Psoas muscle (tissue), 8 donors: ENCODE measurements around the gene CHTOP. TPM values are rescaled to one million over a fixed set of nuclear protein-coding genes. Genes with fewer than 3 reads are reported as not detected.

ENCODE experiments used
- ATAC-seq, 4 donors: fragments of 200-7000 bp; cut with Tn5 transposase; one replicate each; pipeline ENCODE4 v1.9.1; 2020; ENCODE audit warnings: moderate library complexity in 3 of 4, mild to moderate bottlenecking in 2 of 4
- DNase-seq, 2 donors: peaks; one replicate each; pipeline ENCODE4 v3.0.0-alpha.2; 2020
- H3K27ac ChIP-seq: fragments of 200-600 bp; one replicate; pipeline ENCODE4 v1.8.0; 2022
- H3K27me3 ChIP-seq, 3 donors: fragments of 200-600 bp in 1 of 3; one replicate each; pipeline versions ENCODE4 v1.6.1 to v1.8.0; 2013 to 2022; ENCODE audit warnings: low read length in 2 of 3, mild to moderate bottlenecking in 2 of 3, moderate library complexity in 1 of 3; ENCODE audit not compliant: insufficient read depth in 3 of 3
- H3K36me3 ChIP-seq, 2 donors: fragments of 200-600 bp in 1 of 2; one replicate each; pipeline versions ENCODE4 v1.6.1 to v1.8.0; 2013 to 2022; ENCODE audit warnings: low read depth in 1 of 2, mild to moderate bottlenecking in 1 of 2, moderate library complexity in 1 of 2; ENCODE audit not compliant: insufficient read depth in 1 of 2
- H3K4me1 ChIP-seq: fragments of 200-600 bp; one replicate; pipeline ENCODE4 v1.8.0; 2022
- H3K4me3 ChIP-seq: fragments of 200-600 bp; one replicate; pipeline ENCODE4 v1.8.0; 2022; ENCODE audit warnings: mild to moderate bottlenecking
- H3K9me3 ChIP-seq: fragments of 200-600 bp; one replicate; pipeline ENCODE4 v1.8.0; 2022
- CTCF ChIP-seq: fragments of 200-600 bp; IDR thresholded peaks from one replicate; pipeline ENCODE4 v1.8.0; 2022; ENCODE audit warnings: antibody characterized with exemption
- WGBS, 3 donors: extraction: QIAGEN DNeasy Blood & Tissue Kit; methylation state at CpG; one replicate each; pipeline versions ENCODE4 v1.1.6 to v1.1.7; 2013; 5-methylcytosine and 5-hydroxymethylcytosine counted together
- intact Hi-C, 2 donors: fragments of 100-400 bp; cut with DNase I; formaldehyde crosslinking; loops; one replicate each; pipeline versions ENCODE4 v1.11.0 to v1.14.2; 2022
- polyA plus RNA-seq, 3 donors: library from polyadenylated mRNA; stranded (reverse); fragments of 200-250 nt; gene quantifications; one replicate each; pipeline ENCODE4 v1.2.3, GENCODE V29; 2013
- total RNA-seq, 4 donors: library from RNA; stranded (reverse); fragmentation: NEBNext Ultra II Directional in 2 of 4; extraction: Animal tissue kit (Norgen Biotek cat#: 25700) in 2 of 4; gene quantifications; one replicate each; pipeline versions ENCODE4 v1.2.1 to v1.2.4, GENCODE V29; 2021 to 2023
- donor health status: healthy with polysubstance abuse.
- donor health status: DM: no; HTN: no; CAD: no; lungs with moderate emphysema.
- donor health status: Bipolar disorder and iron deficiency.
- donor health status: healthy.
- donor health status: DM: yes; HTN: yes; CAD: no.
- donor health status: DM: no; HTN: no; CAD: no.
- donor health status: DM: no; HTN: no; CAD: no.
- donor health status: DM: yes; HTN: yes; CAD: no.

Gene CHTOP
- total and polyA plus RNA-seq, 7 donors, result 71.1 to 122 (median 87.7) TPM

- ATAC-seq (peak in 2 of 4 donors; percentile 5 to 11), DNase-seq (no peak)
- Histone ChIP-seq H3K4me1 (peaks cover 61% of the 10 kb centered on the region), H3K9me3 (no peaks in the 10 kb centered on the region), H3K4me3 (peak overlapping the region; percentile 66), H3K27me3 (no peaks in the 10 kb centered on the region), H3K27ac (peak overlapping the region; percentile 100), H3K36me3 (peaks cover 0 to 35% of the 10 kb centered on the region in 2 donors)
- 35 to 49% (median 37%) methylated on average over 6 of the region's 6 CpGs for WGBS, 3 donors
- TF ChIP-seq CTCF, result no peak
- intact Hi-C loops, result loop anchor here in 1 of 2 donors (1.0 kb wide), 1 partner anchor 56 kb away; no protein-coding TSS in a partner anchor
Observed at GRCh38 chr1:153628638-153629342, 5.1 kb upstream of the CHTOP start.

GRCh38 chr1:153629343-153629665, 4.6 kb upstream of the CHTOP start:
- H3K4me1 ChIP-seq, result peaks cover 55% of the 10 kb centered on the region
- peaks cover 0 to 30% of the 10 kb centered on the region in 2 donors for H3K36me3 ChIP-seq
- no peaks in the 10 kb centered on the region for H3K9me3 ChIP-seq
- WGBS, 3 donors, result 28 to 56% (median 36%) methylated on average over 5 of the region's 5 CpGs
- H3K27me3 ChIP-seq, result no peaks in the 10 kb centered on the region
- intact Hi-C loops, result no loop called here
- DNase-seq (no peak), ATAC-seq (no peak)
- no peak for TF ChIP-seq CTCF
- H3K27ac ChIP-seq, result peak overlapping the region; percentile 100
- H3K4me3 ChIP-seq, result peak overlapping the region; percentile 66

DNA sequence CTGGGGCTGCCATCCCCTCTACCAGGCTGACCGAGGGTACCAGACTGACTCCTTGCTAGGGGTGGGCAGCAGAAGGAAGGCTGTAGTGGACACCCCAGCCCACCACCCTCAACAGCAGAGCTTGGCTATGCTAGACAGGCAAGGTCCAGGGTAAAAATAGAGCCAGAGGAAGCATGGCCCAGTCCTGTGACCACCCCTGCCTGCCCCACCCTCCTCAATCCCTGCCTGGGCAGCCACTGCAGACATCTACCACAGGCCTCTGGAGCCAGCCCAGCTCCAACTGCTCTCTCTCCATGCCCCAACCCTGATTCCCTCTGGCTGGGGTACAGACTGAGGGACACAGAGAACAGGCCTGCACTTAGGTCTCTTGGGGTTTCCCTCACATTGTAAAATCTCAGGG, 3.9 kb upstream of the CHTOP start:
- intact Hi-C loops, result no loop called here
- 18 to 74% (median 65%) methylated on average over 1 of the region's 1 CpG for WGBS, 3 donors
- peak; percentile 36 to 55 (median 50) for ATAC-seq
- peak overlapping the region; percentile 100 for H3K27ac ChIP-seq
- H3K27me3 ChIP-seq, result no peaks in the 10 kb centered on the region
- H3K4me3 ChIP-seq, result peak overlapping the region; percentile 66
- H3K36me3 ChIP-seq, result peaks cover 0 to 26% of the 10 kb centered on the region in 2 donors
- no peak for TF ChIP-seq CTCF
- no peaks in the 10 kb centered on the region for H3K9me3 ChIP-seq
- peak; percentile 55 to 89 for DNase-seq
- peaks cover 52% of the 10 kb centered on the region for H3K4me1 ChIP-seq

GRCh38 chr1:153630384-153630783, 3.5 kb upstream of the CHTOP start:
- Histone ChIP-seq H3K27ac (peak overlapping the region; percentile 100), H3K9me3 (no peaks in the 10 kb centered on the region), H3K27me3 (no peaks in the 10 kb centered on the region), H3K36me3 (peaks cover 0 to 25% of the 10 kb centered on the region in 2 donors), H3K4me1 (peaks cover 51% of the 10 kb centered on the region), H3K4me3 (peak overlapping the region; percentile 66)
- intact Hi-C loops, result no loop called here
- no peak for TF ChIP-seq CTCF
- DNase-seq (no peak), ATAC-seq (no peak)
- WGBS, 3 donors, result 64 to 78% (median 69%) methylated on average over 7 of the region's 7 CpGs
